GM19324 (cell line): Measurements from ENCODE around the gene FREM2.

ENCODE experiments used
- ATAC-seq: cut with Tn5 transposase; IDR thresholded peaks from one replicate; pipeline ENCODE4 v1.9.1; 2021; ENCODE audit warnings: mild to moderate bottlenecking, moderate library complexity; ENCODE audit not compliant: unreplicated experiment, low FRiP score

The FREM2 gene

DNA sequence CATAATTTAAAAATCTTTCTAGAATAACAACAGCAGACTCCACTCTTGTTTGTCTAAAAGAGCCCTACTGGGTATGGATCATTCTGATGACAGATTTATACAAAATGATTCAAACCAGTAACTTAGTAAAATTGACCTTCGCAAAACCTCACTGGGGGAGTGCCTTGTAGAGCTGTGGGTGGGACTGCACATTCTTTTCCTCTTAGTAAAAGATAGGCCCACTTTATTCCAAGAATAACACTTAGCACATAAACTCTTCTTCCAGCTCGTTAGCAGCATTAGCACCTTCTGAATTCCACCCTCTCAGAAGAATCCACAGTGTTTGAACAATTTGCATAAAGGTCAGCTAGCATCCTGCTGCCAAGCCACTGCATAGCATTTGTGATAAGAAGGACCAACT lies 196.9 kb downstream of the FREM2 start:
- ATAC-seq: no peak

DNA sequence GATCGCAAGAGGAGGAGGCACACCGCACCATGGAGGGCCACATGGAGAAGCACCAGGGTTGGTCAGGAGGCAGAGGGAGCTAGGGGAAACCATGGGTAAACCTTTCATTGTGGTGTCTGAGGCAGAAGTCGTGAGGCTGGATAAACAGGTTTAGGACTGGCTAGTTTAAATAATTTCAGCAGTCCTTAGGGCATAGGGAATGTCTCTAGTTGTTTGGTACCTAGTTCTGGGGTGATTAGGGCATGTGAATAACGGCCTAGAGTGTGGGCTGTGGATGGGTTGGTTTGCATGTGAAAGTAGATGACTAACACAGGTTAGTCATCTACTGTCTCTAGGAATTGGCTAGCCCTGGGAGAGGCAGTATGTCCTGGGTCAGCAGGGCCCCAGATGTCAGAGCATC lies 201.4 kb downstream of the FREM2 start:
- ATAC-seq: no peak

DNA sequence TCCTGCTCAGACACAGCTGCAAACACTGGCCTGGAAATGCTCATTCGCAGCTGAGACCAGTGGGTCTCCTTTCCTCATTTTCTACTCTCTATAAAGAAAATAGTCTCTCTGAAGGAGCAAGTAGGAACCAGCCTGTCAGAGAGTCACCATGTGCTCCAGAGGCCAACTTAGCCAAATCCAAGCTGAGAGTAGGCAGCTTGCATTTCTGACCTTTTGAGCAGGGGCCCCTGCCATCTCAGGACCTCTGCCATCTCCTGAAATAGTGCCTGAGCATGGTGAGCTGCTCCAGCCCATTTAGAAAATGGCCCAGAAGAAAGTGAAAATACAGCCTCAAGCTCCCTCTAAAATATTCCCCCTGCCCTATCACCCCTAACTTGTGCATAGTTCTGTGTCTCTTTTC lies 208.2 kb downstream of the FREM2 start:
- ATAC-seq: no peak

DNA sequence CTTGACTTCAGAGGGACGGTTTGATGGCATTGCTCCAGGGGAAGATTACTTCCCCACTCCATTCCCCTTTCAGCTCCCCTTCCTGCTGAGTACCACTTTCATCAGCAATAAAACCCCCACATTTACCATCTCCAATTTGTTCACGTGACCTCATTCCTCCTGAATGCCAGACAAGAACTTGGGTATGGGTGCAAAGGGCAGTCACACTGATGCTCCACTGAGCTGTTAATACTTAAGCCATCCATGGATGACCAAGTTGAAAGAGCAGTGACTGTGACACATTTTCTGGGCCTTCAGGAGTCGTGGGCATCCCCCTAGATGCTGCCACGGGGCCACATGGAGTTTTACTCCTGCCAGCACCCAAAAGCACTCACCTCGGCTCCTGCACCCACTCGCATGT lies 210.6 kb downstream of the FREM2 start:
- no peak for ATAC-seq

DNA sequence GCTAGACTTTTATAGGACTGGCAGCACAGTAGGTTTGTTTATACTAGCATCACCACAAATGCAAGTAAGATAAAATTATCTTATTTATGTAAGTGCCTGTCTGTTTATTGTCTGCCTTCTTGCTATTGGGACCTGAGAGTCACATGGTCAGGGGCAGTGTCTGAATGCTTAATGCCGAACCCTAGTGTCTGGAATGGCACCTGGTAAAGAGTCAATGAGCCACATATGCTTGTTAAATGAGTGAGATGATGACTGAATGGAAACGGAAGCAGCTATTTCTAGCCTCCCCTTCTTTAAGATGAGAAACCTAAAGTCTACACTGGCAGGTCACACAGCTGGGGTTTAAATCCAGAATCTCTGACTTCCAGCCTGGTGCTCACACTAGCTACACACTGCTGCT lies 211.6 kb downstream of the FREM2 start:
- ATAC-seq: no peak

DNA sequence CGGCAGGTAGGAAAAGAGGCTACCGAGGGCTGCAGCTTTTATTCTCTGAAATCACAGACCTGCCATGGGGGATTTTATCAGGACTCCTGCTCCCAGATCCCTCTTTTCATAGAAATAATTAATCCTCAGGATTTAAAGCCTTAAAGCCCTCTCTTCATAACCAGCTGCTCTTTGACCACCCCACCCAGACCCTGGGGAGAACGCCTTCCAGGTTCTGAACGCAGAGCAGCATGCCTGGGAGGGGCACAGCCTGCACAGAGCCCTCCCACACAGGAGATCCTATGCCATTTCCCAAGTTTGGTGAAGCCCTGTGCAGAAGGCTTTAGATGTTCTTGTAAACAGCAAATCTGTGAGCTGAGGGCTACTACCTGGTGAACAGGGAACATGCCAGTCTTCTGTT lies 212.7 kb downstream of the FREM2 start:
- ATAC-seq: no peak

DNA sequence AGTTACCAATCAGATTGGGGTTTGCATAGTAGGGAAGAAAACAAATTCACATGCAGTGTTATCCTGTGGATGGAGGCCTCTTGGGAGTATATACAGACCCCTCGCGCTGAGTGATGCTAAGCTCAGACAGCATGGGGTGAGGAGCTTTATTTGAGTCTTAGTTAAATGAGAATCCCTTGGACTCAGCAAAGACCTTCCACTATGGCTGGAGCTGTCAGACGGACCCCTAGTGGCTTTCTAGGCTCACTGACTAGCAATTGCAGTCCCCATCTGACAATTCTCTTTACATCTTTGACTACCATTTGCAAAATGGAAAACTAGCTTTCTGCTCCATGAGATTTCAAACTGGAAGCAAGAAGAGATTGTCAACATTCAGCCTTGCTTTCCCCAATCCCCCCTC lies 213.3 kb downstream of the FREM2 start:
- no peak for ATAC-seq

DNA sequence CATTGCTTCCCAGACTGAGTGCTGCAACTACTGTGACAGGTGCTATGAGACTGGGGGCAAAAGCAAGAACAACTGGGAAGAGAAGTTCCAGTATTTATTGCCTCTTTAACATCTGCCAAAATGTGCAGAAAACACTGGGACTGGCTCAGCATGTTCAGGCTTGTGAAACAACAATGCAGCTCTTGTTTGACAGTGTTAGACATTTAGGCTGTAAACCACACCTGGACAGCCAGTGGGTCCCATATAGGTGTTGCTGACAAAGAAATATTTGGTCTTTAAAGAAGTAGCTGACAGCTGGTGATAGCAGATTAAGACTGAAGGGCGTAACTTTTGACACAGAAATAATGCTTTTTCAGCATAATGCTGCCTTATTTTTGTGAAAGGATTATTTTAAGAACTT lies 215.7 kb downstream of the FREM2 start:
- ATAC-seq: no peak

DNA sequence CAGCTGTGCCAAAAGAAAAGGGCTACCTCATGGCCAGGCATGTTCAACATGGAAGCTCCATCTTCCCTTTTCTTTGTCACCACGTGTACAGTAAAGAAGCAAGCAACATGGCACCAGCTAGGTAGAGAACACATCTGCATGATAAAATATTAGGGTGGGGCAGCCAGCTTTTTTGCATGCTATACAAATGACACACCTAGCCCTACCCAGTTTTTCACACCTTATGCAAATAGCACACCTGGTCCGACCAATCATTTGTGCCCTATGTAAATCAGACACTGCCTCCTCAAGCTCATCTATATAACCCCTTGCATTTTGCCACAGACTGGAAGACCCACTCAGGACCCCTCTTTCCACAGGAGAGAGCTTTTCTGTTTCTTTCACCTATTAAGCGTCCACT lies 218.2 kb downstream of the FREM2 start:
- ATAC-seq: no peak

DNA sequence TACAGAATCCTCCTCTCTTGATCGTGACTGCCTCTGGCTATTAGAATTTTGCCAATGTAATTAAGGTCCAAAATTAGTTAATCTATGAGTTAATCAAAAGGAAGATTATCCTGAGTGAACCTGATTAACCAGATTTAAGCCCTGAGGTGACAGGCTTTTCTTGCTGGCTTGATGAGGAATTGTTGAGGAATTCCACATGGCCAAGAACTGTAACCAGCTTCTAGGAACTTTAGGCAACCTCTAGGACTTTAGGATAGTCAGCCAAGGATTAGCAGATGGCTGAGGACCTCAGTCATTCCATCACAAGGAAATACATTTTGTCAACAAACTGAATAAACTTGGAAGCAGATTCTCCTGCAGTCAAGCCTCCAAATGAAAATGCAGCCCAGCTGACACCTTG lies 219.0 kb downstream of the FREM2 start:
- no peak for ATAC-seq

DNA sequence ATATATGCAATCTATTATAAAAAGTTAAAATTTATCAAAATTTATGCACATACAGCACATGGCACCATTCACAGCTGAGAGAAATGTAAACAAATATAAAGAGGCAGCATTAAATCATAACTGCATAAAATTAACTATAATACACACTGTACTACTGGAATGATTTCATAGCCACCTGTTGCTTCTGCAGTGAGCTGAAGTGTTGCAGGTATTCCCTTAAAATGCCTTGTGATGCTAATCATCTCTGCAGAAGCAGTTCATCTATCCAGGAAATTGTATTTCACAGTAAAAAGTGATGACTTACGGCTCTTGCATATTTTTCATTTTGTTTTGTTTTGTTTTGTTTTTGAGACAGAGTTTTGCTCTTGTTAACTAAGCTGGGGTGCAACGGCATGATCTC lies 221.7 kb downstream of the FREM2 start:
- no peak for ATAC-seq

DNA sequence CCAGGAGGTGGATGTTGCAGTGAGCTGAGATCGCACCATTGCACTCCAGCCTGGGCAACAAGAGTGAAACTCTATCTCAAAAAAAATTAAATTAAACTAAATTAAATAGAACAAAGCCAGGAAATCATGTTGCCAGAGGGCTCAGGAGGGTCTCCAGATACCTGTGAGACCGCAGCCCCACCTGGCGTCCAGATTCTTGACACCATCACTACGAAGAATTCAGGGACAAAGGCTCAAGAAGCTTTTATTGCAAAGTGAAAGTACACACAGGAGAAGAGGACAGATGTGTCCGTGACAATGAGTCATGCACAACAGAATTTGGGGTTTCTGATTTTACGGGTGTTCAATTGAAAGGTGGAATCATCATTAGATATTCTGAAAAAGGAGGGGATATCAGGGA lies 227.2 kb downstream of the FREM2 start:
- no peak for ATAC-seq

DNA sequence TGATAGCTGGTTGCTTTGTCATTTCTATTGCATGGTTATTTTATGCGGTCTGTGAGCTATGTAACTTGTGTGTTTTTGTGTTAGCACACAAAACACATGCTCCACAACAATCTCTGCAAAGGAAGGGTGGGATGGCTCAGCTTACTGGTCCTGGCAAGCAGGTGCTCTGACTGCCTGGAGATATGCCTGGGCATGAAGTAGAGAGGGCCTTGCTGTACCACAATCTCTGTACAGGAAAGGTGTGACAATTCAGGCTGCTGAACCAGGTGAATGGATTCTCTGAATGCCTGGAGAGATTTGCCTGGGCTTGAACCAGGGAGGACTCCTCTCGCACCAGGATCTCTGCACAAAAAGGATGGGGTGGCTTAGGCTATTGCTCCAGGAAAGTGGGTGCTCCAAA lies 234.2 kb downstream of the FREM2 start:
- ATAC-seq: no peak

DNA sequence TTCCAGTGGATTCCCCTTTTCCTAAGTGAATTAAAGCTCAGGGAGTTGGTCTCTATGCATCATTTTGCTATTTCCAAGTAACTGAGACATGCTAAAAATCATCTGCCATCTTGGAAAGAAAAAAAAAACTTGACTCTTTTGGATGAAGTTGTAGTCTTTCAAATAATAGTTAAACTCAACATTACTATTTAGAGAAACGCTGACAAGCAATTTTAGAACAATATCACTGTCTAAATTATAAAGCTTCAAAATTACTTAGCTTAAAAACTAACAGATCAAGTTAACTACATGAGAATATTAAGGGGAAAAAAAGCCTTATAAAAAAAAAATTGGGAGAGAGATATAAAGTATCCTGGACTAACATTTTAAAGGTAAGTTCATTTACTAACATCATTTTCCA lies 235.3 kb downstream of the FREM2 start:
- no peak for ATAC-seq

DNA sequence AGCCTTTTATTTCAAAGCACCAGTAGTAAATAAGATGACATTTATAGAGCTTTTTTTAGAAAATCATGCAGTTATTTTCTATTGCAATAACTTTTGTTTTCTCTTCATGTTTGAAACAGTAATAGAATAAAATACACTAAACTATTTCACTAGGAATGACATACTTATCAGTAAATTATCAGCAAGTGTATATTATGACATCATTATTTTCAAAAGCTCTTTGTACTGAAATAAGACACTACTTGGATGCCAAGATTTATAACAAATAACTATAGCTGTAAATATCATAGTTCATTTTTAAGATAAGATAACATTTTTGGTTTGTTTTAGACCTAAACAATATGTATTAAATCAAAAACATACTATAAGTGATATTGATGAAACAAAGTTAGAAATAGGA lies 246.9 kb downstream of the FREM2 start:
- ATAC-seq: no peak
